Measurements from ENCODE around the gene ENTPD5. TPM values are rescaled to one million over a fixed set of nuclear protein-coding genes. Genes with fewer than 3 reads are reported as not detected.

ENTPD5 gene
- total and polyA plus RNA-seq, 2 experiments from 2014 or later = 25.1 to 71.0 TPM

DNA sequence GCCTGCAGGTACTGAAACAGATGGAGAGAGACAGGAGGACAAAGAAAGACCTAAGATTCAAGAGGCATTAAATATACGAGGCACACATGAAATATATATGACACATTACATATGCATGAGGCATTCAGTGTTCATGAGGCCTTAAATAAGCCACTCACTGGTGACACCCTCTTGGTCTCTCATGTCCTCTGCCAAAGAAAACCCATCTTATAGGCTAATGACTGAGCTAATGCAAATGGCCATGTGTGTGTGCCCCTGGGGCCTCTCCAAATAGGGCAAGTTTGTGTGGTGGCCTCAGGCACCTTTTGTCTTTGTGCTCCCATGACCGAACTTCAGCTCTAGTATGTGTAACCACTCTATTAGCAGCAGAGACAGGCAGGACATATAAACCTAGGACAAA lies 50.2 kb downstream of the ENTPD5 start:
- no peak overlapping the region for H3K27ac ChIP-seq
- H2AFZ ChIP-seq = no peak overlapping the region
- H3K27me3 ChIP-seq = no peaks in the 10 kb centered on the region
- TF ChIP-seq EZH2 (IDR thresholded peaks at IDR 0.05; ENCODE audit: borderline replicate concordance) (no peak), CTCF (IDR thresholded peaks at IDR 0.05; ENCODE audit: poor library complexity) (no peak), EZH2phosphoT487 (IDR thresholded peaks at IDR 0.05; ENCODE audit: low read depth, severe bottlenecking, unreplicated experiment) (no peak)
- WGBS (ENCODE audit: low lambda C conversion rate, missing lambda C conversion rate) = 96% methylated on average over 2 of the region's 2 CpGs
- no peaks in the 10 kb centered on the region for H3K9me2 ChIP-seq (replicated peaks; ENCODE audit: insufficient read depth)
- H3K4me1 ChIP-seq (ENCODE audit: insufficient read depth) = no peaks in the 10 kb centered on the region
- no peaks in the 10 kb centered on the region for H3K79me2 ChIP-seq
- H3K36me3 ChIP-seq (replicated peaks; ENCODE audit: insufficient read depth, low read depth) = no peaks in the 10 kb centered on the region
- no peak for DNase-seq (ENCODE audit: low spot score)
- no peak overlapping the region for H3K4me2 ChIP-seq
- H4K20me1 ChIP-seq (ENCODE audit: insufficient read depth, poor library complexity, severe bottlenecking) = no peaks in the 10 kb centered on the region
- H3K4me3 ChIP-seq = no peak overlapping the region
- H3K9me3 ChIP-seq (ENCODE audit: low read depth) = no peaks in the 10 kb centered on the region

DNA sequence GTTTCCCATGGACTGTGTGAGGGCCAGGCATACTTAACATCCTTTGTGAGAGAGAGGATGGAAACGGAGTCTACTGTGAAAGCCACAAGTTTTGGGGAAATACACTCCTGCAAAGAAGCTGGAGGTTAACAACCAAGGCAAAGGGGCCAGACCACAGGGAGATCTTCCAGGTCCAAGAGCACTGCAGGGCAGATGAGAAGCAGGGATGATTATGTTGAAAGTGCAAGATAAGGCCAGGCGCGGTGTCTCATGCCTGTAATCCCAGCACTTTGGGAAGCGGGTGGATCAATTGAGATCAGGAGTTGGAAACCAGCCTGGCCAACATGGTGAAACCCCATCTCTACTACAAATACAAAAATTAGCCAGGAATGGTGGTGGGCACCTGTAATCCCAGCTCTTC lies 53.9 kb downstream of the ENTPD5 start:
- Histone ChIP-seq H3K27me3 (no peaks in the 10 kb centered on the region), H3K4me2 (no peak overlapping the region), H3K4me3 (no peak overlapping the region), H3K36me3 (replicated peaks; ENCODE audit: insufficient read depth, low read depth) (no peaks in the 10 kb centered on the region), H3K27ac (no peak overlapping the region), H3K4me1 (ENCODE audit: insufficient read depth) (no peaks in the 10 kb centered on the region), H3K9me2 (replicated peaks; ENCODE audit: insufficient read depth) (no peaks in the 10 kb centered on the region), H2AFZ (no peak overlapping the region), H3K79me2 (no peaks in the 10 kb centered on the region), H3K9me3 (ENCODE audit: low read depth) (no peaks in the 10 kb centered on the region), H4K20me1 (ENCODE audit: insufficient read depth, poor library complexity, severe bottlenecking) (no peaks in the 10 kb centered on the region)
- TF ChIP-seq EZH2 (IDR thresholded peaks at IDR 0.05; ENCODE audit: borderline replicate concordance) = no peak
- WGBS (ENCODE audit: low lambda C conversion rate, missing lambda C conversion rate) = 66% methylated on average over 4 of the region's 4 CpGs
- no peak for DNase-seq (ENCODE audit: low spot score)

GRCh38 chr14:73961192-73961591 lies 57.9 kb downstream of the ENTPD5 start:
- no peak overlapping the region for H3K4me3 ChIP-seq
- TF ChIP-seq EZH2 (IDR thresholded peaks at IDR 0.05; ENCODE audit: borderline replicate concordance) (no peak), EZH2phosphoT487 (IDR thresholded peaks at IDR 0.05; ENCODE audit: low read depth, severe bottlenecking, unreplicated experiment) (no peak), CTCF (IDR thresholded peaks at IDR 0.05; ENCODE audit: poor library complexity) (no peak)
- H3K9me3 ChIP-seq (ENCODE audit: low read depth) = no peaks in the 10 kb centered on the region
- no peaks in the 10 kb centered on the region for H3K9me2 ChIP-seq (replicated peaks; ENCODE audit: insufficient read depth)
- H3K4me2 ChIP-seq = no peak overlapping the region
- no peak overlapping the region for H3K27ac ChIP-seq
- no peaks in the 10 kb centered on the region for H3K27me3 ChIP-seq
- no peaks in the 10 kb centered on the region for H3K36me3 ChIP-seq (replicated peaks; ENCODE audit: insufficient read depth, low read depth)
- no peaks in the 10 kb centered on the region for H3K79me2 ChIP-seq
- H3K4me1 ChIP-seq (ENCODE audit: insufficient read depth) = no peaks in the 10 kb centered on the region
- H4K20me1 ChIP-seq (ENCODE audit: insufficient read depth, poor library complexity, severe bottlenecking) = no peaks in the 10 kb centered on the region
- no peak for DNase-seq (ENCODE audit: low spot score)
- 96% methylated on average over 12 of the region's 12 CpGs for WGBS (ENCODE audit: low lambda C conversion rate, missing lambda C conversion rate)
- H2AFZ ChIP-seq = no peak overlapping the region

DNA sequence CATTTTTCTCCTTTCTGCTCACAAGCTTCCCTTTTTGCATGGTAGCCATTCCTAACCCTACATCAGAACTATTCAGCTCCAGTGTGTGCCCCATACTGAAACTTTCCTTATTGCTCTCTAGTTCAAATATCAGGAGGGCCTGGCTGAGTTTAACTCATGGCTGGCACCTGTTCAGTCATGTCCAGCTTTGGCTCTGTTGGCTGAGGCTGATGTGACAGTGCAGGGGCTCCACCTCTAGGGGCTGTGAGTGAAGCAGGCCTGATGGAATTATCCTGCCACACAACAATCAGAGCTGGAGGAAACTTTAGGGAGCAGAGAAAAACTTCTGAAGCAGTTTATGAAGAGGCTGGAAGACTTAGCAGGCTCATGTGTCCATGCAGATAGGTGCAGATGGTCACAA lies 60.5 kb downstream of the ENTPD5 start:
- no peak overlapping the region for H3K27ac ChIP-seq
- no peaks in the 10 kb centered on the region for H3K4me1 ChIP-seq (ENCODE audit: insufficient read depth)
- no peaks in the 10 kb centered on the region for H3K36me3 ChIP-seq (replicated peaks; ENCODE audit: insufficient read depth, low read depth)
- TF ChIP-seq EZH2 (IDR thresholded peaks at IDR 0.05; ENCODE audit: borderline replicate concordance) (no peak), CTCF (IDR thresholded peaks at IDR 0.05; ENCODE audit: poor library complexity) (no peak), EZH2phosphoT487 (IDR thresholded peaks at IDR 0.05; ENCODE audit: low read depth, severe bottlenecking, unreplicated experiment) (no peak)
- H2AFZ ChIP-seq = no peak overlapping the region
- no peaks in the 10 kb centered on the region for H3K79me2 ChIP-seq
- H3K4me2 ChIP-seq = no peak overlapping the region
- no peaks in the 10 kb centered on the region for H3K9me2 ChIP-seq (replicated peaks; ENCODE audit: insufficient read depth)
- H4K20me1 ChIP-seq (ENCODE audit: insufficient read depth, poor library complexity, severe bottlenecking) = no peaks in the 10 kb centered on the region
- H3K9me3 ChIP-seq (ENCODE audit: low read depth) = no peaks in the 10 kb centered on the region
- DNase-seq (ENCODE audit: low spot score) = no peak
- no peak overlapping the region for H3K4me3 ChIP-seq
- H3K27me3 ChIP-seq = no peaks in the 10 kb centered on the region
